Osteocyte (in vitro differentiated cells): ENCODE measurements around the gene CPEB4. TPM values are rescaled to one million over a fixed set of nuclear protein-coding genes. Genes with fewer than 3 reads are reported as not detected.

Experiments
- DNase-seq: peaks from one replicate; pipeline ENCODE4 v3.0.0; 2021; ENCODE audit warnings: mixed read lengths; ENCODE audit not compliant: unreplicated experiment; ENCODE audit errors: extremely low spot score
- H3K27ac Mint-ChIP-seq: one replicate; pipeline ENCODE4 v1.8.0; 2021; ENCODE audit warnings: mild to moderate bottlenecking, mixed read lengths; ENCODE audit not compliant: unreplicated experiment
- H3K27me3 Mint-ChIP-seq: one replicate; pipeline ENCODE4 v1.8.0; 2021; ENCODE audit warnings: mixed read lengths; ENCODE audit not compliant: unreplicated experiment
- H3K36me3 Mint-ChIP-seq: one replicate; pipeline ENCODE4 v1.8.0; 2021; ENCODE audit warnings: mixed read lengths; ENCODE audit not compliant: unreplicated experiment
- H3K4me1 Mint-ChIP-seq: one replicate; pipeline ENCODE4 v1.8.0; 2021; ENCODE audit warnings: mixed read lengths; ENCODE audit not compliant: unreplicated experiment
- H3K4me3 Mint-ChIP-seq: one replicate; pipeline ENCODE4 v1.8.0; 2021; ENCODE audit warnings: mild to moderate bottlenecking, moderate library complexity, mixed read lengths; ENCODE audit not compliant: unreplicated experiment
- H3K9me3 Mint-ChIP-seq: one replicate; pipeline ENCODE4 v1.8.0; 2021; ENCODE audit warnings: mixed read lengths; ENCODE audit not compliant: unreplicated experiment
- total RNA-seq: library from RNA; stranded (reverse); gene quantifications from 2 replicates; pipeline ENCODE4 v1.2.1, GENCODE V29; 2021
- TF ChIP-seq, protein P1 (sequence below): fragments of 200-600 bp; sonication (generic); IDR thresholded peaks from 2 replicates; pipeline ENCODE4 v1.5.0; 2021; ENCODE audit warnings: antibody characterized with exemption, mild to moderate bottlenecking, moderate library complexity

CPEB4 gene
- total RNA-seq, 1 donor from 2014 or later, result 37.6 TPM

- Mint-ChIP-seq H3K36me3 (peaks cover 21% of the 10 kb centered on the region), H3K9me3 (no peaks in the 10 kb centered on the region), H3K27ac (no peak overlapping the region), H3K4me3 (no peak overlapping the region), H3K27me3 (no peaks in the 10 kb centered on the region), H3K4me1 (peaks cover 24% of the 10 kb centered on the region)
- DNase-seq, result no peak
- TF ChIP-seq, protein P1, sequence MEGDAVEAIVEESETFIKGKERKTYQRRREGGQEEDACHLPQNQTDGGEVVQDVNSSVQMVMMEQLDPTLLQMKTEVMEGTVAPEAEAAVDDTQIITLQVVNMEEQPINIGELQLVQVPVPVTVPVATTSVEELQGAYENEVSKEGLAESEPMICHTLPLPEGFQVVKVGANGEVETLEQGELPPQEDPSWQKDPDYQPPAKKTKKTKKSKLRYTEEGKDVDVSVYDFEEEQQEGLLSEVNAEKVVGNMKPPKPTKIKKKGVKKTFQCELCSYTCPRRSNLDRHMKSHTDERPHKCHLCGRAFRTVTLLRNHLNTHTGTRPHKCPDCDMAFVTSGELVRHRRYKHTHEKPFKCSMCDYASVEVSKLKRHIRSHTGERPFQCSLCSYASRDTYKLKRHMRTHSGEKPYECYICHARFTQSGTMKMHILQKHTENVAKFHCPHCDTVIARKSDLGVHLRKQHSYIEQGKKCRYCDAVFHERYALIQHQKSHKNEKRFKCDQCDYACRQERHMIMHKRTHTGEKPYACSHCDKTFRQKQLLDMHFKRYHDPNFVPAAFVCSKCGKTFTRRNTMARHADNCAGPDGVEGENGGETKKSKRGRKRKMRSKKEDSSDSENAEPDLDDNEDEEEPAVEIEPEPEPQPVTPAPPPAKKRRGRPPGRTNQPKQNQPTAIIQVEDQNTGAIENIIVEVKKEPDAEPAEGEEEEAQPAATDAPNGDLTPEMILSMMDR, result no peak
Measured at GRCh38 chr5:173911623-173912022, 23.5 kb downstream of the CPEB4 start.

DNA sequence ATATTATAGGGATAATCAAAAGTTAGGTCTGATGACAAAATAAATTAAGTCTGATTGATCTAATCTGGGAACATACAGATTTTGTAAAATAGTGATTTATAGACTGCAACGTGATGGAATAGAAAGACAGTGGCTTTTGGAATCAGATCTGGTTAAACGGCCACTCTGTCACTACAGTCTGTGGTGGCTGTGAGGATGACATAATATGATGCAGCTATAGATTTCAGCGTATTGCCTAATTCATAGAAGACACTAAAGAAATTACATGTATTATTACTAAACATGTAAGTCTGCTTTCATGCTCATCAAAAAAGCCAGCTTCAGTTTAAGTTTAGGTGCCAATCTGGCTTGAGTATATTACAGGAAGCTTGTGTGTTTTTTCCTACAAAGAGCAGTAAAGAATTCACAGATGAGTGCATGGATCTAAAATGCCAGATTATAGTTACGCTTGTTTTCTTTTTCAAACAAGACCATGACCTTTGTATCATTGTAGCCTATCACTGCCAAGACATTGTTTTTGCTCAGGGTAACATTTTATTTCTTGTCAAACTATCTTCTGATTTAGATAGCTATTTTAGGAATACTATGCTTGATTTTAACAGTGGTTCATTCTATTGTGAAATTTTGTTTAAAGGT lies 25.7 kb downstream of the CPEB4 start:
- Mint-ChIP-seq H3K27ac (no peak overlapping the region), H3K27me3 (no peaks in the 10 kb centered on the region), H3K4me1 (peaks cover 7% of the 10 kb centered on the region), H3K36me3 (peaks cover 22% of the 10 kb centered on the region), H3K4me3 (no peak overlapping the region), H3K9me3 (no peaks in the 10 kb centered on the region)
- TF ChIP-seq, protein P1, result no peak
- no peak for DNase-seq

DNA sequence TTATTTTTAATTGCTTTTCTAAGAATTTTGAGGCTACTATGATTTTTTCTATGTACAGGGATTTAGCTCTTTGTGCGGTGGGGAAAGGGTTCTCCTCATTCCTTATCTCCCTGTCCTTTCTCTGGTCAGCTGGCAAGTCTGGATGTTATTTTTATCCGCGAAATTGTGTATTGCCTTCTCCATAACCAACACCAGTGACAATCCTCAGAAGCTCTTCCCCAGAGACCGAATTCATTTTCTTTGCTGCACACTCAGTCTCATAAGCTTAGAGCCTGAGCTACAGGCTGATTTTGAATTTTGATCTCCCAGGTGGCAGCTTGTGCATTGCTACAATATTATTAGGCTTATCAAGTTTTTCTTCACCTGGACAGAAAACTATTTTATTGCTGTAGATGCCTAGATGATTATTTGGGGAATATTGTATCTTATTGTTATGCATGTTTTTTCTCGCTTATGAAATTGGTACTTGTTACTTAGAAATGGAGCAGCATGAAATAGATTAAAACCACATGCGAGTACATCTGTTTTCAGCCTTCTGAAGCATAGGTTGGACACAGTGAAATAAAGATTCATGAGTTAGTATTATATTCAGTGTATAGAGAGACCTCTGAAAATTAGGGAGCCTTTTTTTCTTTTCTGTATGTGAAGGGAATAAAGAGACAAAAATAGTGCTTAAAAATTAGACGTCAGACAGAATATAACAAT lies 27.3 kb downstream of the CPEB4 start:
- no peak overlapping the region for H3K4me3 Mint-ChIP-seq
- H3K4me1 Mint-ChIP-seq, result peaks cover 5% of the 10 kb centered on the region
- TF ChIP-seq, protein P1, result no peak
- H3K27me3 Mint-ChIP-seq, result no peaks in the 10 kb centered on the region
- peaks cover 22% of the 10 kb centered on the region for H3K36me3 Mint-ChIP-seq
- no peak for DNase-seq
- no peak overlapping the region for H3K27ac Mint-ChIP-seq
- H3K9me3 Mint-ChIP-seq, result no peaks in the 10 kb centered on the region

DNA sequence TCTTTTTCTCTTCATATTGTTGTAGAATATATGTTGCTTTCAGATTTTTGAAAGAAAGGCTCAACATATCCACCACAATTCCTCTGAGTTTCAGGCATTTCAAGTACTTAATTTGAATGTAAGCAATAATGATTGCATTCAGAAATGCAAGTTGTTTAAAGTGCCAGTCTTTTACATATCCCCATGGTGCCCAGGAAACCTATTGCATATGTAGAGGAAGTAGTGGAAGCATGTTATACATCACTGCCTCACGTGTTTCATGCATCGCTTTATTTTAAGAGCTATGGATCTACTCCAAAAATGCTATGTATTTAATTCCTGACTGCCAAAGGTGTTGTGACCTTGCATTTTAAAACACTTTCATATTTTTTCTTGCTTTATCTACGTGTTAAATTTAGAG lies 28.1 kb downstream of the CPEB4 start:
- Mint-ChIP-seq H3K9me3 (no peaks in the 10 kb centered on the region), H3K36me3 (peaks cover 20% of the 10 kb centered on the region), H3K4me3 (no peak overlapping the region), H3K27ac (no peak overlapping the region), H3K27me3 (no peaks in the 10 kb centered on the region), H3K4me1 (peaks cover 13% of the 10 kb centered on the region)
- TF ChIP-seq, protein P1, result no peak
- DNase-seq, result no peak
